ENCODE data around the gene DAAM1. TPM values are rescaled to one million over a fixed set of nuclear protein-coding genes. Genes with fewer than 3 reads are reported as not detected.

DAAM1 gene
- total RNA-seq, 6 experiments from 2014 or later = 7.5 to 12.2 (median 8.6) TPM

GRCh38 chr14:59314953-59315599 lies 126.6 kb downstream of the DAAM1 start:
- TF ChIP-seq CTCF (IDR thresholded peaks at IDR 0.05) = no peak
- no peaks in the 10 kb centered on the region for H3K9me3 Mint-ChIP-seq
- DNase-seq = no peak
- H3K4me3 Mint-ChIP-seq = no peak overlapping the region
- H3K27ac Mint-ChIP-seq = no peak overlapping the region
- no peaks in the 10 kb centered on the region for H3K36me3 Mint-ChIP-seq (ENCODE audit: low read depth)
- no peaks in the 10 kb centered on the region for H3K27me3 Mint-ChIP-seq (ENCODE audit: insufficient read depth)
- no peaks in the 10 kb centered on the region for H3K4me1 Mint-ChIP-seq (ENCODE audit: low read depth)

- Mint-ChIP-seq H3K36me3 (ENCODE audit: low read depth) (no peaks in the 10 kb centered on the region), H3K4me1 (ENCODE audit: low read depth) (peaks cover 12% of the 10 kb centered on the region), H3K27me3 (ENCODE audit: insufficient read depth) (no peaks in the 10 kb centered on the region), H3K4me3 (no peak overlapping the region), H3K27ac (no peak overlapping the region), H3K9me3 (no peaks in the 10 kb centered on the region)
- DNase-seq = no peak
- no peak for TF ChIP-seq CTCF (IDR thresholded peaks at IDR 0.05)
Observed at GRCh38 chr14:59316151-59316830, 127.8 kb downstream of the DAAM1 start.

GRCh38 chr14:59317346-59317745 lies 128.9 kb downstream of the DAAM1 start:
- H3K4me1 Mint-ChIP-seq (ENCODE audit: low read depth) = peaks cover 19% of the 10 kb centered on the region
- H3K4me3 Mint-ChIP-seq = no peak overlapping the region
- H3K27ac Mint-ChIP-seq = no peak overlapping the region
- no peaks in the 10 kb centered on the region for H3K9me3 Mint-ChIP-seq
- H3K27me3 Mint-ChIP-seq (ENCODE audit: insufficient read depth) = no peaks in the 10 kb centered on the region
- H3K36me3 Mint-ChIP-seq (ENCODE audit: low read depth) = no peaks in the 10 kb centered on the region
- TF ChIP-seq CTCF (IDR thresholded peaks at IDR 0.05) = no peak
- no peak for DNase-seq

- H3K27me3 Mint-ChIP-seq (ENCODE audit: insufficient read depth) = no peaks in the 10 kb centered on the region
- H3K4me3 Mint-ChIP-seq = no peak overlapping the region
- H3K9me3 Mint-ChIP-seq = no peaks in the 10 kb centered on the region
- TF ChIP-seq CTCF (IDR thresholded peaks at IDR 0.05) = no peak
- no peak overlapping the region for H3K27ac Mint-ChIP-seq
- H3K36me3 Mint-ChIP-seq (ENCODE audit: low read depth) = no peaks in the 10 kb centered on the region
- DNase-seq = no peak
- peaks cover 19% of the 10 kb centered on the region for H3K4me1 Mint-ChIP-seq (ENCODE audit: low read depth)
Observed at GRCh38 chr14:59317798-59318505, 129.5 kb downstream of the DAAM1 start.

- H3K27ac Mint-ChIP-seq = no peak overlapping the region
- H3K9me3 Mint-ChIP-seq = no peaks in the 10 kb centered on the region
- no peaks in the 10 kb centered on the region for H3K27me3 Mint-ChIP-seq (ENCODE audit: insufficient read depth)
- no peak overlapping the region for H3K4me3 Mint-ChIP-seq
- H3K36me3 Mint-ChIP-seq (ENCODE audit: low read depth) = no peaks in the 10 kb centered on the region
- no peak for TF ChIP-seq CTCF (IDR thresholded peaks at IDR 0.05)
- DNase-seq = no peak
- peaks cover 23% of the 10 kb centered on the region for H3K4me1 Mint-ChIP-seq (ENCODE audit: low read depth)
Observed at GRCh38 chr14:59318908-59319307, 130.4 kb downstream of the DAAM1 start.
